ENCODE measurements around the gene TMEM59L. TPM values are rescaled to one million over a fixed set of nuclear protein-coding genes. Genes with fewer than 3 reads are reported as not detected.

TMEM59L gene
- total and polyA plus RNA-seq, 9 of the 15 experiments (the other 6 are each of a cell fraction or from before 2014, with no cell fraction given): 0.37 TPM; not detected in 8

- TF ChIP-seq, protein P1, sequence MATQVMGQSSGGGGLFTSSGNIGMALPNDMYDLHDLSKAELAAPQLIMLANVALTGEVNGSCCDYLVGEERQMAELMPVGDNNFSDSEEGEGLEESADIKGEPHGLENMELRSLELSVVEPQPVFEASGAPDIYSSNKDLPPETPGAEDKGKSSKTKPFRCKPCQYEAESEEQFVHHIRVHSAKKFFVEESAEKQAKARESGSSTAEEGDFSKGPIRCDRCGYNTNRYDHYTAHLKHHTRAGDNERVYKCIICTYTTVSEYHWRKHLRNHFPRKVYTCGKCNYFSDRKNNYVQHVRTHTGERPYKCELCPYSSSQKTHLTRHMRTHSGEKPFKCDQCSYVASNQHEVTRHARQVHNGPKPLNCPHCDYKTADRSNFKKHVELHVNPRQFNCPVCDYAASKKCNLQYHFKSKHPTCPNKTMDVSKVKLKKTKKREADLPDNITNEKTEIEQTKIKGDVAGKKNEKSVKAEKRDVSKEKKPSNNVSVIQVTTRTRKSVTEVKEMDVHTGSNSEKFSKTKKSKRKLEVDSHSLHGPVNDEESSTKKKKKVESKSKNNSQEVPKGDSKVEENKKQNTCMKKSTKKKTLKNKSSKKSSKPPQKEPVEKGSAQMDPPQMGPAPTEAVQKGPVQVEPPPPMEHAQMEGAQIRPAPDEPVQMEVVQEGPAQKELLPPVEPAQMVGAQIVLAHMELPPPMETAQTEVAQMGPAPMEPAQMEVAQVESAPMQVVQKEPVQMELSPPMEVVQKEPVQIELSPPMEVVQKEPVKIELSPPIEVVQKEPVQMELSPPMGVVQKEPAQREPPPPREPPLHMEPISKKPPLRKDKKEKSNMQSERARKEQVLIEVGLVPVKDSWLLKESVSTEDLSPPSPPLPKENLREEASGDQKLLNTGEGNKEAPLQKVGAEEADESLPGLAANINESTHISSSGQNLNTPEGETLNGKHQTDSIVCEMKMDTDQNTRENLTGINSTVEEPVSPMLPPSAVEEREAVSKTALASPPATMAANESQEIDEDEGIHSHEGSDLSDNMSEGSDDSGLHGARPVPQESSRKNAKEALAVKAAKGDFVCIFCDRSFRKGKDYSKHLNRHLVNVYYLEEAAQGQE (IDR thresholded peaks at IDR 0.05; ENCODE audit: borderline replicate concordance): no peak
- TF ChIP-seq, protein P1 (CRISPR knock-in tag; IDR thresholded peaks at IDR 0.05; ENCODE audit: low read depth): 0 out of 2 replicates have a peak, but pooled peaks have one; percentile 19
- TF ChIP-seq TAL1 (IDR thresholded peaks at IDR 0.05) (no peak), KAT8 (IDR thresholded peaks at IDR 0.05; ENCODE audit: low read depth) (no peak), TCF15 (CRISPR knock-in tag; IDR thresholded peaks at IDR 0.05) (no peak), ZBTB49 (CRISPR knock-in tag; IDR thresholded peaks at IDR 0.05; ENCODE audit: borderline replicate concordance) (0 out of 2 replicates have a peak, but pooled peaks have one; percentile 36), ESRRA (IDR thresholded peaks at IDR 0.05; ENCODE audit: borderline replicate concordance, low read depth) (no peak), ZNF408 (CRISPR knock-in tag; IDR thresholded peaks at IDR 0.05; ENCODE audit: low read depth) (no peak), EZH2 (IDR thresholded peaks at IDR 0.05; ENCODE audit: borderline replicate concordance, low read depth, low read length) (no peak)
- TF ChIP-seq, protein P2, sequence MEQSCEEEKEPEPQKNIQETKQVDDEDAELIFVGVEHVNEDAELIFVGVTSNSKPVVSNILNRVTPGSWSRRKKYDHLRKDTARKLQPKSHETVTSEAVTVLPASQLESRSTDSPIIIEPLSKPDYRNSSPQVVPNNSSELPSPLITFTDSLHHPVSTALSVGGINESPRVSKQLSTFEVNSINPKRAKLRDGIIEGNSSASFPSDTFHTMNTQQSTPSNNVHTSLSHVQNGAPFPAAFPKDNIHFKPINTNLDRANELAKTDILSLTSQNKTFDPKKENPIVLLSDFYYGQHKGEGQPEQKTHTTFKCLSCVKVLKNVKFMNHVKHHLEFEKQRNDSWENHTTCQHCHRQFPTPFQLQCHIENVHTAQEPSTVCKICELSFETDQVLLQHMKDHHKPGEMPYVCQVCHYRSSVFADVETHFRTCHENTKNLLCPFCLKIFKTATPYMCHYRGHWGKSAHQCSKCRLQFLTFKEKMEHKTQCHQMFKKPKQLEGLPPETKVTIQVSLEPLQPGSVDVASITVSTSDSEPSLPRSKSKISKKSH (CRISPR knock-in tag; IDR thresholded peaks at IDR 0.05): no peak
- TF ChIP-seq, protein P3, sequence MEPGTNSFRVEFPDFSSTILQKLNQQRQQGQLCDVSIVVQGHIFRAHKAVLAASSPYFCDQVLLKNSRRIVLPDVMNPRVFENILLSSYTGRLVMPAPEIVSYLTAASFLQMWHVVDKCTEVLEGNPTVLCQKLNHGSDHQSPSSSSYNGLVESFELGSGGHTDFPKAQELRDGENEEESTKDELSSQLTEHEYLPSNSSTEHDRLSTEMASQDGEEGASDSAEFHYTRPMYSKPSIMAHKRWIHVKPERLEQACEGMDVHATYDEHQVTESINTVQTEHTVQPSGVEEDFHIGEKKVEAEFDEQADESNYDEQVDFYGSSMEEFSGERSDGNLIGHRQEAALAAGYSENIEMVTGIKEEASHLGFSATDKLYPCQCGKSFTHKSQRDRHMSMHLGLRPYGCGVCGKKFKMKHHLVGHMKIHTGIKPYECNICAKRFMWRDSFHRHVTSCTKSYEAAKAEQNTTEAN (CRISPR knock-in tag; IDR thresholded peaks at IDR 0.05): no peak
Observed at GRCh38 chr19:18587962-18588610, 24.6 kb upstream of the TMEM59L start (continued).
